ENCODE data around the gene DNAJB13.

DNA sequence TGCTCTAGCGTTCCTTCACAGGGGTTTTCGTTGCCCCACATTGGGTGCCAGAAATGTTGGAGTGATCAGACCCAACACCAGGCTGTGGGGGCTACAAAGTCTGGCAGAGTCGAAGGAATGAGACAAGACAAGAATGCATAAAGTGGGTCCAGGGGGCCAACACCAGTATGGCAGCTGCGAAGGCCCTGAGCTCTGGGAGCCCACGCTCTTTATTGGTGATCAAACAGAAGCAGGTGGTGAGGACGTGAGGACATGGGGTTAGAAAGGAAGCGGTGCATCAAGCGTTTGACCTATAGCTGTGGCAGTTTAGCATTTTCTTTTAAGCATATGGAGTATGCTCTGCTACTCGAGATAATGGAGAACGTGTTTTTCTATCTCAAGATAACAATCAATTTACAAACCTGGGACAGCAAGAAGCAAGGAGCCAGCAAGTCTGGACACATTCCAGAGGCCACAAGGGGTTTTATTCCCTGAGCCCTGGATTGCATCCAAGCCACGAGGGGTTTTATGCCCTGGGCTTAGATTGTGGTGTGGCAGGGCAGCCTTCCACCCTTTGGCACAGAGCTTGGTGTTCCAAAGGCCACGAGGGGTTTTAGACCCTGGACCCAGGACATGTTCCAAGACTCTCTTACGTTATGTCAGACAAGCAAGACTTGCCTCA is 3.9 kb upstream of the DNAJB13 start:
- no peak for TF ChIP-seq POLR2A (IDR thresholded peaks at IDR 0.05)
- TF ChIP-seq, protein P1, sequence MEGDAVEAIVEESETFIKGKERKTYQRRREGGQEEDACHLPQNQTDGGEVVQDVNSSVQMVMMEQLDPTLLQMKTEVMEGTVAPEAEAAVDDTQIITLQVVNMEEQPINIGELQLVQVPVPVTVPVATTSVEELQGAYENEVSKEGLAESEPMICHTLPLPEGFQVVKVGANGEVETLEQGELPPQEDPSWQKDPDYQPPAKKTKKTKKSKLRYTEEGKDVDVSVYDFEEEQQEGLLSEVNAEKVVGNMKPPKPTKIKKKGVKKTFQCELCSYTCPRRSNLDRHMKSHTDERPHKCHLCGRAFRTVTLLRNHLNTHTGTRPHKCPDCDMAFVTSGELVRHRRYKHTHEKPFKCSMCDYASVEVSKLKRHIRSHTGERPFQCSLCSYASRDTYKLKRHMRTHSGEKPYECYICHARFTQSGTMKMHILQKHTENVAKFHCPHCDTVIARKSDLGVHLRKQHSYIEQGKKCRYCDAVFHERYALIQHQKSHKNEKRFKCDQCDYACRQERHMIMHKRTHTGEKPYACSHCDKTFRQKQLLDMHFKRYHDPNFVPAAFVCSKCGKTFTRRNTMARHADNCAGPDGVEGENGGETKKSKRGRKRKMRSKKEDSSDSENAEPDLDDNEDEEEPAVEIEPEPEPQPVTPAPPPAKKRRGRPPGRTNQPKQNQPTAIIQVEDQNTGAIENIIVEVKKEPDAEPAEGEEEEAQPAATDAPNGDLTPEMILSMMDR (IDR thresholded peaks at IDR 0.05), result no peak

Measured in adrenal gland (tissue), 5 donors.